GM12878 (cell line): Measurements from ENCODE around the gene VWA8. TPM values are rescaled to one million over a fixed set of nuclear protein-coding genes. Genes with fewer than 3 reads are reported as not detected.
A peak's percentile ranks its signal among the peaks of the same experiment; 100 is the strongest.

Experiments used
- ATAC-seq: fragments of 200-7000 bp; cut with Tn5 transposase; 3 replicates; pipeline ENCODE4 v1.9.1; 2020; ENCODE audit warnings: mild to moderate bottlenecking, moderate library complexity
- BruUV-seq: library from RNA; stranded (reverse); fragments of 400-500 nt; replicated peaks from 2 replicates; lab custom pipeline; 2021; lab: Mats Ljungman, UMichigan
- CTCF ChIA-PET: fragments of 300-600 bp; sonication (Branson Sonifier 250); formaldehyde crosslinking; extraction: SDS; loops from one replicate; lab custom pipeline; 2021; ENCODE audit warnings: inconsistent platforms; lab: Yijun Ruan, JAX
- POLR2A ChIA-PET: fragments of 350-600 bp; formaldehyde crosslinking; extraction: SDS; loops from one replicate; lab custom pipeline; 2021; ENCODE audit warnings: inconsistent platforms; lab: Charles Lee
- RAD21 ChIA-PET: fragments of 300-600 bp; sonication (Branson Sonifier 250); formaldehyde crosslinking; loops from one replicate; lab custom pipeline; 2023; ENCODE audit warnings: antibody characterized with exemption; ENCODE audit not compliant: unreplicated experiment; lab: Charles Lee
- SMC1A ChIA-PET: fragments of 300-600 bp; sonication (Branson Sonifier 250); formaldehyde crosslinking; loops from one replicate; lab custom pipeline; 2023; ENCODE audit not compliant: unreplicated experiment, uncharacterized antibody; lab: Charles Lee
- DNase-seq: peaks from one replicate; pipeline ENCODE4 v3.0.0-alpha.2; 2011; ENCODE audit warnings: low read depth, low spot score
- FAIRE-seq: peaks from 3 replicates; lab custom pipeline; 2011; peaks lifted over from hg19 to GRCh38; lab: Jason Lieb, UNC
- H2AFZ ChIP-seq: 2 replicates; pipeline ENCODE4 v1.6.0; 2011; ENCODE audit warnings: low read depth, low read length, control low read depth; ENCODE audit not compliant: control insufficient read depth
- H3K27ac ChIP-seq: 2 replicates; pipeline ENCODE4 v1.5.1; 2011; ENCODE audit warnings: control low read depth; ENCODE audit not compliant: control insufficient read depth, insufficient read depth
- H3K27me3 ChIP-seq, 2 experiments: replicated peaks in 1 of 2; 2 replicates each; pipeline versions ENCODE4 v1.6.0 to v1.6.1; 2011; ENCODE audit warnings: low read length in 1 of 2; ENCODE audit not compliant: control insufficient read depth in 2 of 2, insufficient read depth in 2 of 2
- H3K36me3 ChIP-seq, 2 experiments: 2 replicates each; pipeline ENCODE4 v1.5.1; 2011; ENCODE audit warnings: low read length in 1 of 2; ENCODE audit not compliant: control insufficient read depth in 2 of 2, insufficient read depth in 2 of 2
- H3K4me1 ChIP-seq: 2 replicates; pipeline ENCODE4 v1.6.1; 2011; ENCODE audit warnings: mild to moderate bottlenecking, low read length, moderate library complexity, mixed read lengths; ENCODE audit not compliant: control insufficient read depth, insufficient read depth
- H3K4me2 ChIP-seq: 2 replicates; pipeline ENCODE4 v1.6.0; 2011; ENCODE audit warnings: control low read depth; ENCODE audit not compliant: control insufficient read depth, insufficient read depth
- H3K4me3 ChIP-seq: fragments of 200-600 bp; sonication (generic); 2 replicates; pipeline ENCODE4 v1.5.1; 2016
- H3K79me2 ChIP-seq: 2 replicates; pipeline ENCODE4 v1.6.0; 2011; ENCODE audit warnings: low read length; ENCODE audit not compliant: control insufficient read depth, insufficient read depth
- H3K9ac ChIP-seq: 2 replicates; pipeline ENCODE4 v1.8.0; 2011; ENCODE audit warnings: low read length, control low read depth, mixed read lengths; ENCODE audit not compliant: control insufficient read depth, insufficient read depth
- H3K9me3 ChIP-seq: replicated peaks from 3 replicates; pipeline ENCODE4 v1.5.1; 2011; ENCODE audit warnings: mild to moderate bottlenecking, low read length; ENCODE audit not compliant: control insufficient read depth, insufficient read depth
- H4K20me1 ChIP-seq: 2 replicates; pipeline ENCODE4 v1.6.0; 2011; ENCODE audit not compliant: control insufficient read depth, insufficient read depth
- ATF7 ChIP-seq: fragments of 450-650 bp; IDR thresholded peaks from 2 replicates; pipeline ENCODE4 v1.6.1; 2016; ENCODE audit warnings: low read depth, mild to moderate bottlenecking
- BHLHE40 ChIP-seq, 2 experiments: fragments of 450-650 bp in 1 of 2; IDR thresholded peaks; 2 replicates each; pipeline ENCODE4 v1.6.1; 2011 to 2017; ENCODE audit warnings: low read depth in 2 of 2, borderline replicate concordance in 1 of 2, improper control_type of control experiment in 1 of 2, low read length in 1 of 2, mild to moderate bottlenecking in 1 of 2
- MLLT1 ChIP-seq: fragments of 450-650 bp; IDR thresholded peaks from 2 replicates; pipeline ENCODE4 v1.6.1; 2016; ENCODE audit warnings: mild to moderate bottlenecking
- WGBS: methylation state at CpG from one replicate; pipeline ENCODE4 v1.1.6; 2016; ENCODE audit warnings: low lambda C conversion rate; ENCODE audit not compliant: insufficient replicate concordance, insufficient coverage; ENCODE audit errors: missing lambda C conversion rate; 5-methylcytosine and 5-hydroxymethylcytosine counted together
- in situ Hi-C: fragments of 300-500 bp; cut with MboI; formaldehyde crosslinking; loops from 9 replicates; pipeline ENCODE4 v1.14.3; 2018; ENCODE audit warnings: mixed read lengths
- intact Hi-C: fragments of 100-400 bp; cut with micrococcal nuclease; formaldehyde crosslinking; loops from one replicate; pipeline ENCODE4 v1.14.2; 2022; ENCODE audit not compliant: unreplicated experiment
- polyA plus RNA-seq, 11 experiments: library from polyadenylated mRNA; depleted of rRNA in 4 of 11; unstranded in 6 of 11; stranded (reverse) in 5 of 11; fragments of >200 nt; fragmentation: Nextera tagmentation in 4 of 11; fragmentation: Illumina TruSeq in 1 of 11; extraction: Ambion mirVana in 4 of 11; extraction: Trizol in 1 of 11; gene quantifications; 1 replicate in 1 of 11; 2 replicates in 10 of 11; pipeline versions ENCODE4 v1.2.1 to v1.2.3, GENCODE V29; 2011 to 2016; ENCODE audit warnings: inconsistent platforms in 2 of 11, missing spikeins in 2 of 11, low read depth in 1 of 11
- total RNA-seq, 4 experiments: library from RNA; depleted of rRNA in 3 of 4; stranded (reverse); fragments of >200 nt in 3 of 4; fragmentation: Illumina TruSeq in 1 of 4; extraction: Trizol in 1 of 4; gene quantifications; 2 replicates each; pipeline versions ENCODE4 v1.2.1 to v1.2.3, GENCODE V29; 2013 to 2021

VWA8 gene
- total and polyA plus RNA-seq, 10 of the 15 experiments (the other 5 are each of a cell fraction or from before 2014, with no cell fraction given): 3.0 to 21.8 (median 13.5) TPM

GRCh38 chr13:41955605-41956004 lies 5.3 kb downstream of the VWA8 start:
- Histone ChIP-seq H4K20me1 (no peaks in the 10 kb centered on the region), H3K36me3 (no peaks in the 10 kb centered on the region; a peak in 1 of 4 replicates), H3K27me3 (no peaks in the 10 kb centered on the region), H3K9ac (no peak overlapping the region), H3K79me2 (peaks cover 64% of the 10 kb centered on the region), H3K9me3 (no peaks in the 10 kb centered on the region; the same call in 1 of the 3 replicates), H3K4me1 (peaks cover 4% of the 10 kb centered on the region; the same call in 1 of the 2 replicates), H3K4me3 (no peak overlapping the region), H2AFZ (no peak overlapping the region), H3K4me2 (0 out of 2 replicates have a peak overlapping the region, but pooled peaks have one; percentile 4), H3K27ac (no peak overlapping the region)
- no peak for DNase-seq
- ChIA-PET SMC1A (interaction anchor here (0.8 to 3.3 kb wide), 16 partner anchors 8 to 158 kb away, joined by 3 to 20 read pairs (median 4); no protein-coding TSS in a partner anchor), RAD21 (interaction anchor here (0.7 to 2.6 kb wide), 5 partner anchors 11 to 154 kb away, joined by 3 to 12 read pairs (median 3); no protein-coding TSS in a partner anchor), CTCF (interaction anchor here (0.7 to 3.6 kb wide), 10 partner anchors 9 to 287 kb away, joined by 3 to 11 read pairs (median 5); no protein-coding TSS in a partner anchor), POLR2A (interaction anchor here (0.9 to 1.9 kb wide), 2 partner anchors 39 to 316 kb away, joined by 3 to 8 read pairs; no protein-coding TSS in a partner anchor)
- peak; percentile 64 for ATAC-seq
- in situ Hi-C loops (no loop called here), intact Hi-C loops (loop anchor here (5.0 kb wide), 1 partner anchor 157 kb away; no protein-coding TSS in a partner anchor)
- no TSS peak for BruUV-seq
- 76% methylated on average over 5 of the region's 5 CpGs for WGBS
- TF ChIP-seq ATF7 (peak; percentile 30), MLLT1 (0 out of 2 replicates have a peak, but pooled peaks have one; percentile 46), BHLHE40 (IDR thresholded peaks at IDR 0.05; ENCODE audit: borderline replicate concordance in 1 of 2, low read depth in 2 of 2, low read length in 1 of 2) (no peak)
- no peak for FAIRE-seq
